Right renal cortex interstitium (tissue), 3 donors: ENCODE measurements around the gene MORN5. TPM values are rescaled to one million over a fixed set of nuclear protein-coding genes. Genes with fewer than 3 reads are reported as not detected.

Source experiments
- DNase-seq, 3 donors: peaks; one replicate each; pipeline ENCODE4 v3.0.0-alpha.2; 2013; ENCODE audit warnings: low read depth in 3 of 3, low spot score in 2 of 3
- polyA plus RNA-seq, 3 donors: library from polyadenylated mRNA; unstranded; fragments of 120-200 nt; gene quantifications; one replicate each; pipeline ENCODE4 v1.2.1, GENCODE V29; 2013; ENCODE audit not compliant: insufficient read length in 3 of 3

Gene MORN5
- polyA plus RNA-seq, 3 donors, result 2.4 to 3.4 (median 3.1) TPM

DNA sequence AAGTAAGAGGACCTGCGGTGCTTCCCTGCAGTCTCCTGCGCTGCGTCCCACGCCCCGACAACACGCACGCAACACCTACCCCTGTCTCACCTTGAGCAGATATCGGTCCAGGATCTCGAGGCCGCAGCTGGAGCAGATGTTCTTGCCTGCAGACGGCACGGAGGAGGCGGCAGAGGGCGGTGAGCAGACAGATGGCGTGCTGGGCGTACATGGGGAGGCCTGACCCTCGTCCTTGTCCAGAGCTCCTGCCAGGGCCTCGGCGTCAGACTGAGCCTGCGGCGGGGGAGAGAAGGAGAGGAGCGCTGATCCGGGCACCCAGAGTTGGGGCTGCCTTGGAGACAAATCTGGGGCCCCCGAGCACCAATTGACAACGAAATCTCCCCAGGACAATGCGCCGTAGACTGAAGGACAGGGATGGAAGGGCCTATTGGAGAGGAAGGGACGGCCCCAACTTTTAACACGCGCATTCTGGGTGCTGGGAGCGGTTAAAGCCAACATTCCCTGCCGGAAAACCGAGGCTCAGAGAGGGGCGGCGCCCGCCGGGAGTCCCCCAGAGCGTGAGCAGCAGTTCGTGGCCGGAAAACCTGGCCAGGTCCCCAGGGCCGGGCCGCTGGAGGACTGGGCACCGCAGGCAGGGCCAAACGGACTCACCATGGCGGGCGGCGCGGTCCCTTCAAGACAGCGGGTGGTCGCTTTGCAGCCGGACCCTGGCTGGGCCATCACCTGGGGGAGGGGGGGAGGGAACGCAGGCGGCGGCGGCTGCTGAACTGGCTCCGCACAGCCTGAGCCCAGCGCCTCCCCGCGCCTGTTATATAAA, 67.3 kb downstream of the MORN5 start:
- no peak for DNase-seq

DNA sequence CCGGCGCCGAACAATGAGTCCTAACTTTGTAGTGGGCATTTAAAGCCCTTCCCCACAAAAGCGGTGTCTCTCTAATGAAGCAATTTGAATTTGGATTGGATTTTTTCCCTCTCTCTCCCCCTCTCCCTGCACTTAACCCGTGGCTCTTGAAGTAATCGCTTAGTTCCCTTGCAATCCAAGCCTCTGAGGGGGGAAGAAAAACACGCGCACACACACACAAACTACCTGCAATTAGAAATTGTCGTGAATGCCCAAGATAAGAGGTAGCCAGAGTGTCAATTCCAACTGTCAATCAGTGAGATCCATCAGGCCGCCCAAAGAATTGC, 67.8 kb downstream of the MORN5 start:
- DNase-seq, result no peak

DNA sequence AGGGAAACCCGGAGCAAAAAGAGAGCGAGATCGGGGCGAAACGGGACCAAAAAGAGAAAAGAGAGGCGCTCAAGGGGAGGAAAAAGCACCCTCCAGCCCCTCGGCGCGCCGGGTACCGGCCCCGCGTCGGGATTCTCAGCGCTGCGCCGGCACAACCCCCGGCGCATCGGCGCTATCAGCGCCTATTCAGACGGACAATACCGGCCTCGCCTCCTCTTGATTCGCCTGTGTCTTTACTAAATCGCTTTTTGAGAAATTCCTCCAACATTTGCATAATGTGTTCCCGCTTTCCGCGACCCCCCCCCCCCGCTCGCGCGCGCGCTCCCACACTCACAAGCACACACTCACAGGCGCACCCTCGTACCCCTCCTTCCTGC, 68.5 kb downstream of the MORN5 start:
- DNase-seq, result no peak

DNA sequence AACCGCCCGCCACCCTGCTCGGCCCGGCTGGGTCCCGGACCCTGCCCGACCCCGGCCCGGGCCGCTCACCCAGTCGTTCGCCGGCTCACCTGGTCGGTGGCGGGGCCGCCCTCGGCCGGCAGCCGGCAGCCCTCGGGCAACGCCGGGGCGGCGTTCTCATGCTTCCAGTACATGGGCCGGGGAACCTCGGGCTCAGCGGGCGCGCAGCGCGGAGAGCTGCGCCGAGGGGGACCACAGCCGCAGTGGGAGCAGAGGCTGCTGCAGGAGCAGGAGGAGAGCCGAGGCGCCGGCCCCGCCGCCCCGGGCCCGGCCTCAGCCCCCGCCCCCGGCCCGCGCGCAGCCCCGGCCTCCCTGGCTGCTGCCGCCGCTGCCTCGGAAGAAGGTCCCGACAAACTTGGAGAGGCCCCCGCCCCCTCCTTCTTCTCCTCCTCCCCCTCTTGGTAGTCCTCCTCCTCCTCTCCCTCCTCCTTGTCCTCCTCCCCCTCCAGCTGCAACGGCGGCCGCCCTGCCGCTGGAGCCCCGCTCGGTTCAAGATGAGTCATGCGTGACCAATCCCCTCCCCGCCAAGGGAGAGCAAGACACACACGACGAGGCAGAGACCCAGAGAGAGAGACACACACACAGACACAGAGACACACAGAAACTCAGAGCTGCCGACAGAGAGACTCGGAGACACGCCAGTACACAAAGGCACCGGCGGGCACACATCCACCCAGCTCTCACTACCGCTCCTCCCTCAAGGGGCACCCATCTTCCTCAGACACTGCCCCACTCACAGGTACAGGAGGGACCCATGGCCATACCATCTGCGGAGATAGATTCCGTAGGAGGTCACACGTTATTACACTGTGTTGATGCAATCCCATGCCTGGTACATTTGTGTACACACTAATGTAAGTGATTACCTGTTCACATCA, 69.1 kb downstream of the MORN5 start, which contains the start of gene LHX6:
TSS of gene LHX6 (minus strand) at position 390 of the 917 bp plus-strand sequence. CDS start at position 173, 217 bp downstream.
- DNase-seq, result no peak

DNA sequence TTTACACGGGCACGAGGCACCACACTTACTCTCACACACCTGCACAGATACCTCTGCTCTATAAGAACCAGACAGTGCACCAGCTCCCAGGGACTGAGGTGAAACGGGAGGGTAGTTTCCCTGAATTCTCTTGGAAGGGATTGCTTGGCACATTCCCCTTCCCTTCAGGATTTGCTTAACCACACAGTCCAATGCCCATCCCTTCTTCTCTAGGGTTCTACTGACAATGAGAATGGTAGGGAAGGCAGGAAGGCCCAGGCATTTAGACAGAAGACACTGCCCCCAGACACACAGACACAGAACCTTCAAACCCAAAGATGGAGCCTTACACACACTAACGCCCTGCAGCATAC, 69.8 kb downstream of the MORN5 start:
- no peak for DNase-seq

DNA sequence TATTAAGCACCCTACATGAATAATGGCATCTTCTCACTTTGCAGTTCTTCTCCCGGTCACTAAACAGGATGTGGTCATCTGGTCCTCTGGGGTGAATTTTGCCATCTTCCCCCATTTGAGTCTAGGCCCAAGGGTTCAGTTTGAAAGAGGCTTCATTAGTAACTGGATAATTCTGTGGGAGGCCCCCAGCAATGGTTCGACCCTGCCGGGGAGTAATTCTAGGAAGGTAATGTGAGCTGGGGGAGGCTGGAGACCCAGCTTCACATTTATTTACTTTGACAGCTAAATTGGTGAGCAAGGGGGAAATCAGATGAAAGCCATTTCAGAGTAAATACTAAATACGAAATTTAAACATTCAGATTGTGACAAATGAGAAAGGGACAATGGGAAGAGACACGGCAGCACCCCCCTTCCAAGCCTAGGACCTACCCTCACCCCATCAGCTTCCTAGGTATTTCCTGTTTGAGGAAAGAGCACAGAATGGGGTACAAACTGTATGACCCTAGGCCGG, 73.1 kb downstream of the MORN5 start:
- no peak for DNase-seq

DNA sequence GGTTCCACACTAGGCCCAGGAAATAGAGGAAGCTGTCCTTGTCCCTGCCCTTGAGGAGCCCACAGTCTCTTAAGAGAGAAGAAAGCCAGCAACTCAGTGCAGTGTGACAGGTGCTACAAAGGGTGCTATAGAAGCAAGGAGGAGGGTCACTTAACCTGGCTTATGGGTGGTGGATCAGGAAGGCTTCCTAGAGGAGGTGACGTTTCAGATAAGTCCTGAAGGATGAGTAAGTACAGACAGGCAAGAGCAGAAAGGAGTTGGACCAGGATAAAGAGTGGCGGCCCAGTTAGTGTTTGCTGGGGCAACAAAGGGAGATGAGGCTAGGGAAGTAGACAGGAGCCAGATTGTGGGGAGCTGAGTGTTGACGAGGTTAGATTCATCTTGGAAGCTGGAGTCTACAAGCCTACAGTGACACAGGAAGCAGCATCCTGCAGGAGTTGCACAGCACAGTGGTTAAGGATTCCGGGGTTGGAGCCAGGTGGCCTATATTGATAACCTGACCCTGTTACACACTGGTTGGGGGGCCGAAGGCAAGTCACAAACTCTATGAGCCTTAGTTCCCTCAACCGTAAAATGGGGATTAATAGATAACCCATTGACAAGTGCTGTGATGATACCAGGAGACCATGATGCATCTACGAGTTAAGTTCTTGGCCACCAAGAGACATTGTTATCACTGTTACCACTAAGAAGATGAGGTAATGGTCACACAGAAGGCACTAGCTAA, 74.5 kb downstream of the MORN5 start:
- DNase-seq, result no peak

DNA sequence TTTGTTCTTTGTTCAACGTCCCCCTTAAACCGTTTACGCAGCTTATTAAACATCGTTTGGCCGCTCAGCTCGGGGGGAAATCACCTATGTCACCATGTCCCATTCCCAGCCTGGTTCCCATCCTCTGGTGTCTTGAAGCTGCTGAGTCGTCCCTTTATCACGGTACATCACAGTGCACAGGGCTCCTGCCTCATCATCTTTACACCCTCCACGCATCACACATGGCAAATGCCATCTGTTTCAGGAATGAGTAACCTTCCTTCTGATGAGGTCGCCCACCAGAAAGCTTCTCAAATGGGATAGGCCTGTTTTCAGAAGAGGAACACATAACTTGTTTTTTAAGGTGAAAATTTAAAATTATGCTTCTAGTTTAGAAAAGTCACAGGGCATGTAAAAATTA, 77.0 kb downstream of the MORN5 start:
- no peak for DNase-seq

DNA sequence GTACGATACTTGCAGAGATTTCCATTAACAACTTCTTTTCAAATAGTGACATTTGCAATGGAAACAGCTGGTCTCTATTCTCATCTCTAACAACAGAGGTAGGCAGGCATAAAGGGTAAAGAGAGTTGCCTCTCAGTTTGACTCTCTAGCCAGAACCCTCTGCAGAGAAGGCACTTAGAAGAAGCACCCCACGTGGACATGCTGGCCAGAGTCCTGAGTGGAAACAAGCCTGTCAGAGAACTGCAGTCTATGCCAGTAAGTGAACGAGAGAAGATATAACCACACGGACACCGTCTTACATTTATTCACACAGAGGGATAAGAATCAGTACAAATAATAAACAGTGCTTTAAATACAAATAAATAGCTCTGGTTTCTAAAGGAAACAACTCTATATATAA, 80.0 kb downstream of the MORN5 start:
- no peak for DNase-seq

DNA sequence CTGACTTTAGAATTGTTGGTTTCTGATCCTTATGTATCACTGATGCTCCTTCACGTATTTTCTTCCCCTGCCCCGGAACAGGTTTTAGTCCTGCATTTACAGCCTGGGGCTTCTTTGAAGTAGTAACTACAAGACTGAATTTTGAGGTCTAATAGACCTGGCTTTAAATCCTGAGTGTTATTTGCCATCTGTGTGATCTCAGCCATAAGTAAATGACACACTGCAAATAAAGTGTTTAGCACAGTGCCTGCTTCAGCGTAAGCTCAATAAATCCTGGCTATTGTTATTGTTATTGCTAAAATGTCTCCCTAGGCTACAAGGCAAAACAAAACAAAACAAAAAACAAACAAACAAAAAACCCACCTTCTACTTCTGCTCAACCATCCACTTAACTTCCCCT, 84.6 kb downstream of the MORN5 start:
- DNase-seq, result no peak

DNA sequence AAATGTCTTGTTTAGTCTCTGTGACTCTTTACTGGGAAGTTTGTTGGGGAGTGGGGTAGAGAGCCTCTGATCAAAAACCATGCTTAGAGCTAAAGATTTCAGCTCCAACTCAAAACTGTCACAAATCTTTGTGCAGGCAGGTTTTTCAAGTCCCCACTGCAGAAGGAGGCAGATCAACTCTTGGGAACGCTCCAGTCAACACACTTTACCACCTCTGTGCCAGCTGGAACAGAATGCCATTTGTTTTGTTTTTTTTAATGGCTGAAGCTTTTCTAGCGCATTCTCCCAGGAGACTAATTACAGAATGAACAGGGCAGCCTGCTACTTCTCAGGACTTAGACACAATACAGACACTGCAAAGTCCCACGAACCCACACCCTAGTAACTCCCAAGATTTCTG, 87.0 kb downstream of the MORN5 start:
- no peak for DNase-seq

DNA sequence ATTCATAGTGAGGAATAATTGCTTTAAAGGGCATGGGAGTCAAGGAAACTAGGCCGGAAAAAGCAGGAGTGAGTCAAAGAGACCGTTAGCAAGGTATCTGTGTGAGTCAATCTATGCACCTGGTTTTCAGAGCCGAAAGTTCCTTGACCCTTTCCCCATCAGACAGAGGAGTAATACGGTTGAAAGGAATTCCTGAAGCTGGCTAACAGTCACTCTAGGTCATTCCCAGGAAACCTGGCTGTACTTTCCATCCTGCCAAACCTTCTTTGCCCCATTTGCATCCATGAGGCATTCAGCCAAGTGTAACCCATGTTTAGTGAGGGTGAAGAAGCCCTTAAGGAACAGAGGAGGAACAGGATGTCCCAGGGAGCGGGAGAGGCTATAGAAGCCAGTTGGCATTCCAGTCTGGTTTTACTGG, 88.7 kb downstream of the MORN5 start:
- DNase-seq, result no peak

Other genes starting within 250 kb of the MORN5 start
- 1 to 10 TPM; 6.0 to 6.7 (median 6.2) TPM for gene TTLL11, start 66.6 kb upstream of the MORN5 start, polyA plus RNA-seq
- 10 to 100 TPM; 81.0 to 91.6 (median 89.5) TPM for gene NDUFA8, start 129 bp upstream of the MORN5 start, polyA plus RNA-seq
- gene LHX6, start 69.0 kb downstream of the MORN5 start, polyA plus RNA-seq, result 1 to 10 TPM; 3.3 to 3.8 (median 3.5) TPM
- 10 to 100 TPM; 37.7 to 39.3 (median 37.9) TPM for gene RBM18, start 104.9 kb downstream of the MORN5 start, polyA plus RNA-seq
- gene MRRF, start 105.0 kb downstream of the MORN5 start, polyA plus RNA-seq, result 10 to 100 TPM; 42.8 to 46.3 (median 44.5) TPM
- gene PTGS1, start 211.1 kb downstream of the MORN5 start, polyA plus RNA-seq, result 1 to 10 TPM; 4.4 to 6.3 (median 5.4) TPM